NCI-H2196 (cell line): ENCODE data around the gene SYNGR4.

ENCODE experiments used
- DNase-seq: peaks from one replicate; lab custom pipeline; 2025; ENCODE audit not compliant: unreplicated experiment; lab: John Stamatoyannopoulos, UW

Gene SYNGR4

DNA sequence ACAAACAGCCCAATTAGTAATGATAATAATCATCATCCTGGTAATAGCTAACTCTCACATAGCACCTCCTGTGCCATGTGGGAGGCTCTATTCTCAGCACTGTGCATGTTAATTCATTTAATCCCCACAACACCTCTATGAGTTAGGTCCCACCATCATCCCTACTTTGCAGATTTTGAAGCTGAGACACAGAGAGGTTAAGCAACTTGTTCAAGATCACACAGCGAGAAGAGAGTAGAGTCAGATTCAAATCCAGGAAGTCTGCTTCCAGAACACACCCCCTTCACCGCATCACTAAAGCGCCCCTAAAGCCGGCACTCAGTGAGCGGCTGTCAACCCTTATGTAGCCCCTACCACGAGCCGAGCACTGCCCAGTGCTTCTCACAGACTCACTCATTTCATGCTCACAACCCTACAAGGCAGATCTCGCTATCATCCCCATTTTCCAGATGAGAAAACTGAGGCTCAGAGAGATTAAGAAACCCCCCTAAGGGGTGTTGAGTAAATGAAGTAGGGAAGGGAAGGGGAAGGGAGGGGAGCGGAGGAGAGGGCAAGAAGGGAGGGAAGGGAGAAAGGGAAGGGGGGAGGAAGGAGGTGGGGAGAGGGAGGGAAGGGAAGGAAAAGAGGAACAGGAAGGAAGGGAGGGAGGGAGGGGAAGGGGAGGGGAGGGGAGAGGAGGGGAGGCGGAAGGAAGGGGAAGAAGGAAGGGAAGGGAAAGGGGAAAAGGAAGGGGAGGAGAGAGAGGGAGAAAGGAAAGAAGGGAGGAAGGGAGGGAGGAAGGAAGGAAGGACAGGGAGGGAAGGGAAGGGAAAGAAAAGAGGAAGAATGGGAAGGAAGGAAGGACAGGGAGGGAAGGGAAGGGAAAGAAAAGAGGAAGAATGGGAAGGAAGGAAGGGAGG is 22.4 kb upstream of the SYNGR4 start:
- DNase-seq = no peak

- no peak for DNase-seq
Measured at GRCh38 chr19:48342414-48342738, 21.8 kb upstream of the SYNGR4 start.

DNA sequence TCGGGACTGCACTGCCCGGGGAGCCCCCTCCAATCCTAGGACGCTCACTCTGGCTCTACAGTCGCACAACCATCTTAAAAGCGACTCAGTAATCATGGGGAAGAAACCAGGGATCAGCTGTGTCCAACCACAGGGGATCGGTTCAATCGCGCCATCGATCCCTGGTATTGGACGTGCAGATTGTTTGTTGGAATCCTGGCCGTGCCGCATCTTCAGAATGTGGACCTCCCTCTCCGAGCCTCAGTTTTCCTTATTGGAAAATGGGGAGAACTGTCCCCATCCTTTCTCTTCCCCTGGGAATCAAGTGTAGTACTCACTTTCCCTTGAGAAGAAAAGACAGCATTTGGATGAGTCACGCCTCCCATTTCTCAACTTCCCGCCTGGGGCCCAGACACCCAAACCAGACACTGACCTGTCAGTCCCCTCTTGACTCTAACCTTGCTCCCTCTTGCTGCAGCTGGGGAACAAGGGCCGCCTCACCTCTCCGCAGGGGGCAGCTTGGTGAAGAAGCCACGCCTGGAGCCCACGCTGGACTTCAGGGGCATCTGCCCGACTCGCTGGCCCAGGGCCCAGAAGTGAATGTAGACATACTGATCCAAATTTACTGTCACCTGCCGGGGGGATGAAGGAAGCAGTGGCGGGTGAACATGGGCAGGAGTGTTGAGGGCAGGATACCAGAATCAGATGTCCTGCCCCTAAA is 21.2 kb upstream of the SYNGR4 start:
- no peak for DNase-seq

DNA sequence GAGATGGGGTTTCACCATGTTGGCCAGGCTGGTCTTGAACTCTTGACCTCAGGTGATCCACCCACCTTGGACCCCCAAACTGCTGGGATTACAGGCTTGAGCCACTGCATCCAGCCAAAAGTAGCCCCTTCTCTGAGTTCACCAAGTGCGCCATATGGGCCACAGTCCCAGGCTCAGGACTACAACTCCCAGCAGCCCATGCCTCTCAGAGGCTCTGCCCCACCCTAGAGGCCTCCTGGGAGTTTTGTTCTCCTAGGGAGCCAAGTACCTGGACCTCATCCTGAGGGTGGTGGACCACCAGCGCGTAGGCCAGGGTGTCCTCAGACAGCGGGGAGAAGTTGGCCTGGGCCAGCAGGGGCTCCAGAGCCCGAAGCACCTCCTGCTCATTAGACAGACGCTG is 19.3 kb upstream of the SYNGR4 start:
- DNase-seq = no peak

GRCh38 chr19:48346191-48346590 is 18.0 kb upstream of the SYNGR4 start:
- no peak for DNase-seq

- DNase-seq = no peak
Measured at GRCh38 chr19:48348045-48348444, 16.1 kb upstream of the SYNGR4 start.

DNA sequence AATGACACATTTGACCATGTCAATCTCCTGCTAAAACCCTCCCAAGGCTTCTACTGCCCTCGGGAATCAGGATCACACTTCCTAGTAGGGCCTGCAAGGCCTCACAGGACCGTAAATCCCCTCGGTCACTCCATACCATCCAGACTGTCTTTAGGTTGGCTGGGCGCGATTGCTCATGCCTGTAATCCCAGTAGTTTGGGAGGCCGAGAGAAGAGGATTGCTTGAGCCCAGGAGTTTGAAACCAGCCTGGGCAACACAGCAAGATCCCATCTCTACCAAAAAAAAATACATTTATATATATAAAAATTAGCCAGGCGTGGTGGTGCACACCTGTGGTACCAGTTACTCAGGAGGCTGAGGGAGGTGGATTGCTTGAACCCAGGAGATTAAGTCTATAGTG is 15.4 kb upstream of the SYNGR4 start:
- DNase-seq = no peak

- DNase-seq = no peak
Measured at GRCh38 chr19:48350856-48351255, 13.3 kb upstream of the SYNGR4 start.

GRCh38 chr19:48351341-48351752 is 12.8 kb upstream of the SYNGR4 start:
- peak; percentile 82 for DNase-seq

GRCh38 chr19:48353677-48354076 is 10.5 kb upstream of the SYNGR4 start:
- DNase-seq = no peak

- no peak for DNase-seq
Measured at GRCh38 chr19:48354332-48354992, 9.7 kb upstream of the SYNGR4 start.

DNA sequence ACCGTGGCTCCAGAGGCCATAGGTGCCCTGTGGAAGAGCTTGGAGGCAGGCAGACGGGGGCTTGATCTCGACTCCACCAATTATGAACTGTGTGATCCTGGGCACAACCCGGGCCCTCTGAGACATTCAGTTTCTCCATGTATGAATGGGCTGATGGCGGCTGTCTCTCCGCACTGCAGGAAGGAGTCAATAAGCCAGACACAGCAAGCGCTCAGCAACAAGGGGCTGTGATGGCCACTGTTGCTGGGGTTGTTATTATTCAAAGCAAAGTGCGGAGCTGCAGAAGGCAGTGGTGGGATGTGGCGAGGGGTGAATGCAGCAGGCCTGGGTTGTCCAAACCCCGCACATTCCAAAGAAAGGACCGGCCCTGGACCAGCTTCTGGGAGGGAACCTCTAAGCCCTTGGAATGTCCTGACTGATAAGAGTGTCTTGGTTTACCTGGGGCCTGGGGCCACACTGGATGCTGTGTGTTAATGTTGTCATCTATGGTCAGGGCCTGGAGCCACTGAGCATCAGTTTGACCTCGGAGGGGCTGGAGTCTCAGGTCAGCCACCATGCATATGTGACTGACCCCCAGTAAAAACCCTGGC is 8.7 kb upstream of the SYNGR4 start:
- DNase-seq = no peak

- DNase-seq = no peak
Measured at GRCh38 chr19:48359123-48359522, 5.0 kb upstream of the SYNGR4 start.

DNA sequence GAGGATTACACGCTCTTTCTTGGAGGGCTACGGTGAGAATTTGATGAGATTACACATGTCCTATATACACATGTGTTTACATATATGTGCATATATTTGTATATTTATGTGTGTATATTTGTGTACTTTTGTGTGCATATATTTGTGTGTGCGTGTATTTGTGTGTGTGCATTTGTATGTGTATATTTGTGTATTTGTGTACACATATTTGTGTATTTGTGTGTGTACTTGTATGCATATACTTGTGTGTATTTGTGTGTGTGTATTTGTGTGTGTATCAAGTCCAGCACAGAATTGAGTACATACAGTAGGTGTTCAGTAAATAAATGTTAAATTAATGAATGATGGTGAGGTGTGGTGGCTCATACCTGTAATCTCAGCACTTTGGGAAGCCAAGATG is 2.3 kb upstream of the SYNGR4 start:
- DNase-seq = no peak

DNA sequence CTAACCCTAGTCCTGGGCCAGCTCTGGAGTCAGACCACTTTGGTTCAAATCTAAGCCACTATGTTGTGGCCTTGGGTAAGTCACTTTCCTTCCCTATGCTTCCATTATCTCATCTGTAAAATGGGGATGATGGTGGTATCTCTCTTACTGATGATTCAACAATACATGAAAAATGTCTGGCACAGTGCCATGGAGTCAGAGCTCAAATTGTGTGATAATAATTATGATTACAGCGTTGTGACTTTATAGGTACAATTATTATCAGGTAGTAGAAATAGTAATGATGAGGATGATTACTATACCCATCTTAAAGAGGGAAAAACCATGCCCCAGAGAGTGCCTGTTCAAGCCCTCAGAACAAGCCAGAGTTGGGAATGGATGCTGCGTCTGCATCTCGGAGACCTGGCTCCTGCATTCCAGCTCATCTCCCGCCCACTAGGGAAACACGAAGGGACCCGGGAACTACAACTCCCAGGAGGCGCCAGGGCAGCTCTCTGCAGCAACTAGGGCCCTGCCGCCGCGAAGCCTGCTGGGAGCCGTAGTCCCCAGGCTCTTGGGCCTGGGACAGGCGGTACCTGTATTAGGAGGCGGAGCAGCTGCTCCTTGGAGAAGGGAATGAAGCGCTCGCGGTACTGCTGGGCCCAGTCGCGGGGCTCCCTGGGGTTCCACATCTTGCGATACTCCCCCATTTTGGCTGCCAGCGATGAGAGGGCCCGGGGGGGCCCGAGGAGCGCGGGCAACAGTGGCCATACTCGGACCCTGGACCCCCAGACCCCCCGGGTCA is 1.3 kb upstream of the SYNGR4 start:
- peak; percentile 98 for DNase-seq

DNA sequence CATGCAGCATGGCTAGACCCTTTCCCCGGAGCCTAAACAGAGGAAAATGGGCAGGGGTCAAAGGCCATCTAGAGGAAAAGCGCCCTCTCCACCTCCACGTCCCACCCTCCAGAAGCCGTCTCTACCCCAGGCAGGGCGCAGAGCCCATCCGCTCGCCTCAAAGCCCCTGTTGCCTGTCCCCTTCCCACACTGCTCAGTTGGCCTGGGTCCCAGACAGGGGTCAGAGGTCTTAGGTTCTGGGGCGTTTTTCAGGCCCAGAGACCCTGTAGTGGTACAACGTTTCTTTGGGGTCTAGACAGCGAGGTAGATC is 712 bp upstream of the SYNGR4 start:
- DNase-seq = no peak

GRCh38 chr19:48364598-48365348 is 606 bp downstream of the SYNGR4 start:
- DNase-seq = no peak

- DNase-seq = no peak
Measured at GRCh38 chr19:48365602-48366001, 1.4 kb downstream of the SYNGR4 start.

- no peak for DNase-seq
Measured at GRCh38 chr19:48367855-48368254, 3.7 kb downstream of the SYNGR4 start.

DNA sequence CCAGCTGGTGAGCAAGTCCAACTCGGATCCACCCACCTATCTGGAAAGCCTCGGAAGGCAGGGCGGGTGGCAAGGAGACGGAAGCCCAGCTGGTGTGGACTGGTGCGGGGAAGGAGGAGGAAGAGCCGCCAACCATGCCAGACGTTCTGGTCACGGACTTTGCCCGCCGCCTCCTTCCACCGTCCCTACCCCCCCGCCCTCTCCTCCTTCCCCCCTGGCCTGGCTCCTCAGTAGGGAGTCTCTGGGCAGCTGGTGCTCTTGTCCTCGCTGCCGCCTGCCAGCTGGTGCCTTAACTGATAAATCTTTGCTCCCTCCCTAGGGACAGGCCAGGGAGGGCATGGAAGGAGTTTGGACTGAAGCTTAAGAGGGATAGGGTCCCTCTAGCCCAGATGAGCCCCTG is 4.8 kb downstream of the SYNGR4 start:
- no peak for DNase-seq
